HG02623 (cell line): Measurements from ENCODE around the gene RAB33A.

ENCODE experiments used
- ATAC-seq: cut with Tn5 transposase; IDR thresholded peaks from one replicate; pipeline ENCODE4 v1.9.1; 2021; ENCODE audit warnings: moderate library complexity; ENCODE audit not compliant: unreplicated experiment

The RAB33A gene

GRCh38 chrX:130172127-130172845, 524 bp downstream of the RAB33A start:
- ATAC-seq, result no peak

GRCh38 chrX:130173190-130173895, 1.6 kb downstream of the RAB33A start:
- ATAC-seq, result peak; percentile 25

GRCh38 chrX:130174045-130174704, 2.4 kb downstream of the RAB33A start:
- ATAC-seq, result no peak

GRCh38 chrX:130174937-130175336, 3.2 kb downstream of the RAB33A start:
- ATAC-seq, result no peak

GRCh38 chrX:130176354-130176776, 4.6 kb downstream of the RAB33A start:
- ATAC-seq, result peak; percentile 69

- ATAC-seq, result no peak
These were observed 5.2 kb downstream of the RAB33A start for GRCh38 chrX:130176942-130177341.

GRCh38 chrX:130179170-130179569, 7.4 kb downstream of the RAB33A start:
- ATAC-seq, result no peak

GRCh38 chrX:130179579-130180215, 7.9 kb downstream of the RAB33A start:
- no peak for ATAC-seq

- no peak for ATAC-seq
These were observed 12.4 kb downstream of the RAB33A start for GRCh38 chrX:130184168-130184567.

GRCh38 chrX:130184857-130185256, 13.1 kb downstream of the RAB33A start:
- no peak for ATAC-seq

GRCh38 chrX:130186651-130187050, 14.9 kb downstream of the RAB33A start:
- ATAC-seq, result no peak

- no peak for ATAC-seq
These were observed 19.0 kb downstream of the RAB33A start for GRCh38 chrX:130190801-130191200.

- ATAC-seq, result no peak
These were observed 24.7 kb downstream of the RAB33A start for GRCh38 chrX:130196466-130196865.

GRCh38 chrX:130197464-130197863, 25.7 kb downstream of the RAB33A start:
- ATAC-seq, result no peak

GRCh38 chrX:130204647-130205046, 32.9 kb downstream of the RAB33A start:
- ATAC-seq, result no peak

GRCh38 chrX:130211415-130212186, 39.8 kb downstream of the RAB33A start:
- ATAC-seq, result peak; percentile 75

GRCh38 chrX:130212371-130212770, 40.6 kb downstream of the RAB33A start:
- no peak for ATAC-seq

GRCh38 chrX:130213376-130213775, 41.6 kb downstream of the RAB33A start:
- no peak for ATAC-seq

GRCh38 chrX:130216320-130216719, 44.6 kb downstream of the RAB33A start:
- no peak for ATAC-seq

- no peak for ATAC-seq
These were observed 53.0 kb downstream of the RAB33A start for GRCh38 chrX:130224810-130225209.

- no peak for ATAC-seq
These were observed 57.1 kb downstream of the RAB33A start for GRCh38 chrX:130228871-130229270.
